K562 (cell line): Measurements from ENCODE around the gene FLAD1. TPM values are rescaled to one million over a fixed set of nuclear protein-coding genes. Genes with fewer than 3 reads are reported as not detected.

ENCODE experiments used
- ATAC-seq: fragments of 200-7000 bp; cut with Tn5 transposase; 3 replicates; pipeline ENCODE4 v1.9.1; 2020; ENCODE audit warnings: moderate library complexity
- BruUV-seq: library from RNA; stranded (reverse); fragments of 400-500 nt; replicated peaks from 2 replicates; lab custom pipeline; 2021; lab: Mats Ljungman, UMichigan
- CTCF ChIA-PET: fragments of 300-600 bp; formaldehyde crosslinking; extraction: SDS; loops from one replicate; lab custom pipeline; 2021; ENCODE audit warnings: low intra/inter-chr PET ratio; lab: Yijun Ruan, JAX
- POLR2A ChIA-PET: fragments of 300-600, 350-650 bp; sonication (Branson Sonifier 250); formaldehyde crosslinking; extraction: SDS; loops from one replicate; lab custom pipeline; 2021; ENCODE audit warnings: antibody characterized with exemption, inconsistent platforms; lab: Yijun Ruan, JAX
- DNase-seq, 4 experiments: peaks; one replicate each; pipeline versions ENCODE4 v3.0.0 to v3.0.0-alpha.2; 2011 to 2018; ENCODE audit warnings: low spot score in 3 of 4, mixed read lengths in 3 of 4; ENCODE audit errors: extremely low read depth in 1 of 4
- FAIRE-seq: peaks from 2 replicates; lab custom pipeline; 2011; peaks lifted over from hg19 to GRCh38; lab: Jason Lieb, UNC
- H2AFZ ChIP-seq: 2 replicates; pipeline ENCODE4 v1.6.0; 2011; ENCODE audit warnings: low read depth, low read length, control low read depth, inconsistent platforms
- H3K27ac ChIP-seq: fragments of 200-600 bp; 3 replicates; pipeline ENCODE4 v1.8.0; 2011; ENCODE audit warnings: low read depth, mild to moderate bottlenecking, control low read depth, inconsistent platforms, low read length, moderate library complexity, mixed read lengths; ENCODE audit errors: extremely low read depth
- H3K27me3 ChIP-seq, 2 experiments: fragments of 300-600 bp in 1 of 2; 2 replicates in 1 of 2; 3 replicates in 1 of 2; pipeline versions ENCODE4 v1.6.0 to v1.8.0; 2011; ENCODE audit warnings: inconsistent platforms in 2 of 2, low read length in 2 of 2, mild to moderate bottlenecking in 1 of 2, mixed read lengths in 1 of 2, moderate library complexity in 1 of 2; ENCODE audit not compliant: control insufficient read depth in 2 of 2, insufficient read depth in 2 of 2
- H3K36me3 ChIP-seq: fragments of 300-600 bp; 3 replicates; pipeline ENCODE4 v1.8.0; 2011; ENCODE audit warnings: mild to moderate bottlenecking, low read length, inconsistent platforms; ENCODE audit not compliant: control insufficient read depth, insufficient read depth
- H3K4me1 ChIP-seq, 2 experiments: fragments of 200-600 bp in 1 of 2; replicated peaks in 1 of 2; 2 replicates in 1 of 2; 3 replicates in 1 of 2; pipeline versions ENCODE4 v1.5.1 to v1.8.0; 2011; ENCODE audit warnings: inconsistent platforms in 2 of 2, low read length in 2 of 2, mild to moderate bottlenecking in 1 of 2, mixed read lengths in 1 of 2, moderate library complexity in 1 of 2; ENCODE audit not compliant: control insufficient read depth in 2 of 2, insufficient read depth in 2 of 2
- H3K4me2 ChIP-seq: 2 replicates; pipeline ENCODE4 v1.6.1; 2011; ENCODE audit warnings: low read length, control low read depth, inconsistent platforms, mixed read lengths; ENCODE audit not compliant: insufficient read depth
- H3K4me3 ChIP-seq: fragments of 200-600 bp; sonication (generic), shearing (Covaris generic); 2 replicates; pipeline ENCODE4 v1.5.1; 2016; ENCODE audit warnings: control low read depth, inconsistent platforms
- H3K79me2 ChIP-seq: fragments of 200-600 bp; 3 replicates; pipeline ENCODE4 v1.8.0; 2011; ENCODE audit warnings: low read length, inconsistent platforms; ENCODE audit not compliant: control insufficient read depth, insufficient read depth
- H3K9ac ChIP-seq, 2 experiments: 2 replicates each; pipeline versions ENCODE4 v1.6.0 to v1.6.1; 2011; ENCODE audit warnings: low read depth in 2 of 2, low read length in 2 of 2, control low read depth in 1 of 2, inconsistent platforms in 1 of 2, mild to moderate bottlenecking in 1 of 2, mixed read lengths in 1 of 2; ENCODE audit not compliant: insufficient read depth in 1 of 2
- H3K9me1 ChIP-seq: one replicate; pipeline ENCODE4 v1.6.0; 2011; ENCODE audit warnings: inconsistent platforms, mild to moderate bottlenecking, low read length, moderate library complexity; ENCODE audit not compliant: control insufficient read depth, insufficient read depth
- H3K9me3 ChIP-seq: replicated peaks from 2 replicates; pipeline ENCODE4 v1.5.1; 2011; ENCODE audit warnings: low read depth, low read length, inconsistent platforms; ENCODE audit not compliant: control insufficient read depth, insufficient read depth
- H4K20me1 ChIP-seq: replicated peaks from 2 replicates; pipeline ENCODE4 v1.6.1; 2011; ENCODE audit warnings: low read length, inconsistent platforms, mixed read lengths; ENCODE audit not compliant: control insufficient read depth, insufficient read depth
- AFF4 ChIP-seq: sonication (generic); formaldehyde crosslinking; IDR thresholded peaks from 2 replicates; pipeline ENCODE4 v1.8.0; 2023; ENCODE audit warnings: mild to moderate bottlenecking, missing genetic modification reagents
- ASH1L ChIP-seq: fragments of 450-650 bp; IDR thresholded peaks from 2 replicates; pipeline ENCODE4 v1.6.1; 2018; ENCODE audit warnings: borderline replicate concordance, mild to moderate bottlenecking, low read depth; ENCODE audit not compliant: partially characterized antibody
- CBFA2T2 ChIP-seq: fragments of 450-650 bp; conservative IDR thresholded peaks from 2 replicates; pipeline ENCODE4 v1.6.1; 2017; ENCODE audit warnings: mild to moderate bottlenecking
- DMBX1 ChIP-seq: fragments of 250-450 bp; sonication (Bioruptor Pico); IDR thresholded peaks from 2 replicates; pipeline ENCODE4 v1.8.0; 2022; ENCODE audit warnings: inconsistent platforms, mild to moderate bottlenecking, moderate library complexity, borderline replicate concordance
- FOXJ3 ChIP-seq: sonication (generic); formaldehyde crosslinking; IDR thresholded peaks from 2 replicates; pipeline ENCODE4 v1.4.0; 2020; ENCODE audit warnings: mild to moderate bottlenecking, missing genetic modification reagents
- JUNB ChIP-seq: fragments of 450-650 bp; formaldehyde crosslinking; conservative IDR thresholded peaks from 2 replicates; pipeline ENCODE4 v1.4.0; 2020; ENCODE audit warnings: mild to moderate bottlenecking
- SMC3 ChIP-seq: conservative IDR thresholded peaks from 2 replicates; pipeline ENCODE4 v1.6.1; 2011; ENCODE audit warnings: low read depth, low read length, improper control_type of control experiment; ENCODE audit not compliant: insufficient read depth
- SOX6 ChIP-seq: fragments of 450-650 bp; IDR thresholded peaks from 2 replicates; pipeline ENCODE4 v1.6.1; 2014; ENCODE audit warnings: mild to moderate bottlenecking
- TGIF2 ChIP-seq: sonication (generic); formaldehyde crosslinking; IDR thresholded peaks from 2 replicates; pipeline ENCODE4 v1.8.1; 2022; ENCODE audit warnings: mild to moderate bottlenecking, missing genetic modification reagents, moderate library complexity
- ZC3H8 ChIP-seq: fragments of 450-650 bp; IDR thresholded peaks from 2 replicates; pipeline ENCODE4 v1.6.1; 2017
- ZNF23 ChIP-seq: fragments of 250-450 bp; sonication (Bioruptor Pico); IDR thresholded peaks from 2 replicates; pipeline ENCODE4 v1.4.0; 2020; ENCODE audit warnings: mild to moderate bottlenecking
- ZNF830 ChIP-seq: fragments of 250-450 bp; sonication (Bioruptor Pico); IDR thresholded peaks from 2 replicates; pipeline ENCODE4 v1.5.0; 2021; ENCODE audit warnings: mild to moderate bottlenecking
- whole genome bisulfite sequencing: fragments of 100-300 bp; shearing (Covaris generic); methylation state at CpG from one replicate; pipeline ENCODE4 v1.1.6; 2016; ENCODE audit warnings: low coverage, mixed read lengths; ENCODE audit not compliant: insufficient coverage; ENCODE audit errors: missing lambda C conversion rate; 5-methylcytosine and 5-hydroxymethylcytosine counted together
- in situ Hi-C: fragments of 300-500 bp; cut with MboI; formaldehyde crosslinking; loops from 4 replicates; pipeline ENCODE4 v1.15.0; 2018; ENCODE audit warnings: inconsistent platforms, mixed read lengths
- intact Hi-C: fragments of 100-400 bp; cut with micrococcal nuclease; formaldehyde crosslinking; loops from 2 replicates; pipeline ENCODE4 v1.14.2; 2022
- polyA plus RNA-seq, 8 experiments: library from polyadenylated mRNA; depleted of rRNA in 4 of 8; stranded (reverse) in 5 of 8; unstranded in 3 of 8; fragments of >200 nt; fragmentation: Nextera tagmentation in 2 of 8; fragmentation: Illumina TruSeq in 1 of 8; extraction: Ambion mirVana in 2 of 8; extraction: Trizol in 1 of 8; gene quantifications; 2 replicates each; pipeline versions ENCODE4 v1.2.1 to v1.2.3, GENCODE V29; 2011 to 2014; ENCODE audit warnings: inconsistent platforms in 1 of 8, missing spikeins in 1 of 8
- total RNA-seq, 7 experiments: library from RNA; depleted of rRNA in 6 of 7; stranded (reverse); fragments of >200 nt in 6 of 7; fragmentation: Illumina TruSeq in 2 of 7; extraction: Trizol in 2 of 7; gene quantifications; 2 replicates each; pipeline versions ENCODE4 v1.2.1 to v1.2.3, GENCODE V29; 2011 to 2021; ENCODE audit warnings: low replicate concordance in 1 of 7
- TF ChIP-seq, protein P1 (sequence below): fragments of 450-650 bp; formaldehyde crosslinking; IDR thresholded peaks from 2 replicates; pipeline ENCODE4 v1.4.0; 2020; ENCODE audit warnings: mild to moderate bottlenecking, mixed read lengths

FLAD1 gene
- total and polyA plus RNA-seq, 9 of the 15 experiments (the other 6 are each of a cell fraction or from before 2014, with no cell fraction given), result 24.9 to 85.8 (median 67.0) TPM

DNA sequence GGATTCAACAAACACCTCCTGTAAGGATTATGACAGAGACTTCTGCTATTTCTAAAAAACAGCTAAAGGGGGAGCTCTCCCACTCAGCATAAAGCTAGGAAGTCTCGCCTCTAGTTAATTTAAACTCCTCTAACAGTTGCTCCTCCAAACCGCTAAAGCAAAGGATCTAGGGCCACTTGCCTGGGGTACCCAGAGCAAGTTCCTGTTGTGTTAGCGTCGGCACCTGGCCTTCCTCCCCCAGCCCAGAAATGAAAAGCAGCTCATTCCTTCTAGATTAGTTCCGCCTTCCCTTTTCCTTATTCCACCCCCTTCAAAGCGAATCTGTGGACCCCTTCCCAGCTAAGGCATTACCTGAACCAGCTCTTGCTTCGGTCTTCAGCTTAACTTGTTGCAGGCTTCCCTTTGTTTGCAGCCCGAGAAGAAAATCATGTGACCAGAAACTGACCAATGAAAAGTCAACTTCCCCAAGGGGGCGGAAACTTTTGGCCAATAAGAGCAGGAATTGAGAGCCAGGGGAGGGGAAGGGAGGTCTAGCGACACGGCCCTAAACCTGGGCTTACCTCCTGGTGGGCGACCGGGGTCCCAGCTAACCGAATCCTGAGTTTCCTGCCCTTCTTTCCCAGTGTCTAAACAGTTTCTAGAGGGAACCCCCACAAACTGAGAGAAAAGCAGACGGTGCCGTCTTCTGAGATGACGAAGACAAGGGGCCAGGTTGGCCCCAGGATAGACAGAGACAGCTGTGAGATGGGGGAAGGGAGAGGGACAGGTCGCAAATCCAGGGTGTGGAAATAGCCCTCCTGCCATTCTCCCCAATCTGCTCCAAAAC is 27.2 kb upstream of the FLAD1 start, which contains the start of gene PBXIP1:
PBXIP1 (minus strand) TSS at position 382 of the 826 bp plus-strand sequence. CDS start 2,378 bp downstream, outside the sequence.
- DNase-seq (peak; percentile 85 to 97 (median 89)), FAIRE-seq (peak; percentile 99), ATAC-seq (peak; percentile 88)
- peak within 1 kb of the TSS; percentile 62 to 85 for H3K9ac ChIP-seq
- peak within 1 kb of the TSS; percentile 63 for H3K27ac ChIP-seq
- no peaks in the 10 kb centered on the region for H3K9me3 ChIP-seq
- BruUV-seq, result no TSS peak
- 2% methylated on average over 18 of the region's 18 CpGs for WGBS
- H2AFZ ChIP-seq, result peak within 1 kb of the TSS; percentile 91
- H3K4me1 ChIP-seq, result peaks cover 31 to 47% of the 10 kb centered on the region in 2 experiments
- in situ Hi-C loops (loop anchor here (5.0 kb wide), 1 partner anchor 106 kb away; the partner anchor contains the start of gene EFNA4), intact Hi-C loops (loop anchor here (2.0 kb wide), 1 partner anchor 39 kb away; no protein-coding TSS in a partner anchor)
- H3K4me2 ChIP-seq, result peak within 1 kb of the TSS; percentile 90
- no peaks in the 10 kb centered on the region for H4K20me1 ChIP-seq
- ChIA-PET POLR2A (interaction anchor here (0.6 to 4.8 kb wide), 21 partner anchors 9 to 445 kb away, joined by 3 to 20 read pairs (median 3); partner anchors contain the start of genes CKS1B, FLAD1, LENEP and PMVK), CTCF (interaction anchor here (0.7 to 2.4 kb wide), 4 partner anchors 39 to 62 kb away, joined by 3 to 11 read pairs (median 4); no protein-coding TSS in a partner anchor)
- peak within 1 kb of the TSS; percentile 50 for H3K4me3 ChIP-seq
- H3K79me2 ChIP-seq, result peaks cover 20% of the 10 kb centered on the region
- H3K36me3 ChIP-seq, result peaks cover 22% of the 10 kb centered on the region; the same call in 2 of the 3 replicates
- no peaks in the 10 kb centered on the region for H3K27me3 ChIP-seq
- H3K9me1 ChIP-seq, result no peaks in the 10 kb centered on the region
- TF ChIP-seq, protein P1, sequence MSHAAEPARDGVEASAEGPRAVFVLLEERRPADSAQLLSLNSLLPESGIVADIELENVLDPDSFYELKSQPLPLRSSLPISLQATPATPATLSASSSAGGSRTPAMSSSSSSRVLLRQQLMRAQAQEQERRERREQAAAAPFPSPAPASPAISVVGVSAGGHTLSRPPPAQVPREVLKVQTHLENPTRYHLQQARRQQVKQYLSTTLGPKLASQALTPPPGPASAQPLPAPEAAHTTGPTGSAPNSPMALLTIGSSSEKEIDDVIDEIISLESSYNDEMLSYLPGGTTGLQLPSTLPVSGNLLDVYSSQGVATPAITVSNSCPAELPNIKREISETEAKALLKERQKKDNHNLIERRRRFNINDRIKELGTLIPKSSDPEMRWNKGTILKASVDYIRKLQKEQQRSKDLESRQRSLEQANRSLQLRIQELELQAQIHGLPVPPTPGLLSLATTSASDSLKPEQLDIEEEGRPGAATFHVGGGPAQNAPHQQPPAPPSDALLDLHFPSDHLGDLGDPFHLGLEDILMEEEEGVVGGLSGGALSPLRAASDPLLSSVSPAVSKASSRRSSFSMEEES (CRISPR knock-in tag), result peak; percentile 98
- TF ChIP-seq AFF4 (CRISPR knock-in tag) (peak; percentile 18; the same call in 1 of the 2 replicates), ZC3H8 (no peak), DMBX1 (CRISPR knock-in tag) (no peak), SOX6 (no peak), FOXJ3 (no peak), SMC3 (no peak), ZNF23 (CRISPR knock-in tag) (no peak), ZNF830 (no peak), JUNB (CRISPR knock-in tag) (no peak), CBFA2T2 (peak; percentile 50), ASH1L (peak; percentile 71), TGIF2 (CRISPR knock-in tag) (no peak)
